ENCODE measurements around the gene FER. TPM values are rescaled to one million over a fixed set of nuclear protein-coding genes. Genes with fewer than 3 reads are reported as not detected.

FER gene
- total and polyA plus RNA-seq, 9 of the 15 experiments (the other 6 are each of a cell fraction or from before 2014, with no cell fraction given) = 6.7 to 18.2 (median 8.9) TPM

DNA sequence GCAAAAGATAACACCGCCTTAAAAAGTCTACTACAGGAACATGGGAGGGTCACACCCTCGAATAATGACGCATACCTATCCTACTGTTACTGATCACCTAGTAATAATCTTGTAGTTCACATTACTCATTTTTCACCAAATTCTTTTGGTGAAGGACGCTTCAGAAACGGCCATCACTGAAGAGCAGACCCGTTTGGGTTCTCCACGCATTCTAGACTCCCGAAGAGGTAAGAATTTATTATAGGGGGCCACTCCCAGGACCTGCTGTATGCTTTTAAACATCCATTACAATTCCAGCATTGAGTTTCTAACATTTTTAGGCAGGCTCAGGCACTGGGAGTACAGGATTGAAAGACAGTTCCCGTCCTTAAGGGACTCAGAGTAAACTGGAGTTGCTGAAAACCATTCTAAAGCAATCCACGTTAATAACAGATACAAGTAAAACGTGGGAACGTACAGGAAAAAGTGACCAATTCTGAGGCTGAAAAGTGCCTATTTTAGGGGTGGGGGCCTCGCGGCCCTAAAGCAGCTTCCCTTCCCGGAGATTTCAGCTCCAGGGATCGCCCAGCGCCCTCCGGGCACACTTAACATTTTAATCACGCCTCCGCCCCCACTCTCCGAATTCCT lies at the start of gene FER (continued):
- TF ChIP-seq PURB (CRISPR knock-in tag; IDR thresholded peaks at IDR 0.05; ENCODE audit: low read depth) = no peak
- no peak for TF ChIP-seq TBL1XR1 (IDR thresholded peaks at IDR 0.05; ENCODE audit: low read length in 2 of 2)
- no peak for TF ChIP-seq SRSF9 (IDR thresholded peaks at IDR 0.05; ENCODE audit: borderline replicate concordance, low read depth, low read length)
- TF ChIP-seq, protein P1, sequence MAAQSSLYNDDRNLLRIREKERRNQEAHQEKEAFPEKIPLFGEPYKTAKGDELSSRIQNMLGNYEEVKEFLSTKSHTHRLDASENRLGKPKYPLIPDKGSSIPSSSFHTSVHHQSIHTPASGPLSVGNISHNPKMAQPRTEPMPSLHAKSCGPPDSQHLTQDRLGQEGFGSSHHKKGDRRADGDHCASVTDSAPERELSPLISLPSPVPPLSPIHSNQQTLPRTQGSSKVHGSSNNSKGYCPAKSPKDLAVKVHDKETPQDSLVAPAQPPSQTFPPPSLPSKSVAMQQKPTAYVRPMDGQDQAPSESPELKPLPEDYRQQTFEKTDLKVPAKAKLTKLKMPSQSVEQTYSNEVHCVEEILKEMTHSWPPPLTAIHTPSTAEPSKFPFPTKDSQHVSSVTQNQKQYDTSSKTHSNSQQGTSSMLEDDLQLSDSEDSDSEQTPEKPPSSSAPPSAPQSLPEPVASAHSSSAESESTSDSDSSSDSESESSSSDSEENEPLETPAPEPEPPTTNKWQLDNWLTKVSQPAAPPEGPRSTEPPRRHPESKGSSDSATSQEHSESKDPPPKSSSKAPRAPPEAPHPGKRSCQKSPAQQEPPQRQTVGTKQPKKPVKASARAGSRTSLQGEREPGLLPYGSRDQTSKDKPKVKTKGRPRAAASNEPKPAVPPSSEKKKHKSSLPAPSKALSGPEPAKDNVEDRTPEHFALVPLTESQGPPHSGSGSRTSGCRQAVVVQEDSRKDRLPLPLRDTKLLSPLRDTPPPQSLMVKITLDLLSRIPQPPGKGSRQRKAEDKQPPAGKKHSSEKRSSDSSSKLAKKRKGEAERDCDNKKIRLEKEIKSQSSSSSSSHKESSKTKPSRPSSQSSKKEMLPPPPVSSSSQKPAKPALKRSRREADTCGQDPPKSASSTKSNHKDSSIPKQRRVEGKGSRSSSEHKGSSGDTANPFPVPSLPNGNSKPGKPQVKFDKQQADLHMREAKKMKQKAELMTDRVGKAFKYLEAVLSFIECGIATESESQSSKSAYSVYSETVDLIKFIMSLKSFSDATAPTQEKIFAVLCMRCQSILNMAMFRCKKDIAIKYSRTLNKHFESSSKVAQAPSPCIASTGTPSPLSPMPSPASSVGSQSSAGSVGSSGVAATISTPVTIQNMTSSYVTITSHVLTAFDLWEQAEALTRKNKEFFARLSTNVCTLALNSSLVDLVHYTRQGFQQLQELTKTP (IDR thresholded peaks at IDR 0.05; ENCODE audit: low read depth in 1 of 2, partially characterized antibody in 2 of 2) = peak in 1 of 2 experiments; percentile 50
- TF ChIP-seq ZKSCAN8 (CRISPR knock-in tag; IDR thresholded peaks at IDR 0.05) = 0 out of 2 replicates have a peak, but pooled peaks have one; percentile 53
- no peak for TF ChIP-seq ZNF133 (CRISPR knock-in tag; IDR thresholded peaks at IDR 0.05)
- peak; percentile 72 for TF ChIP-seq CREM (IDR thresholded peaks at IDR 0.05; ENCODE audit: low read depth)
- TF ChIP-seq JUN (IDR thresholded peaks at IDR 0.05; ENCODE audit: borderline replicate concordance, low read depth, low read length) = peak; percentile 61
- no peak for TF ChIP-seq JUN (CRISPR knock-in tag; IDR thresholded peaks at IDR 0.05; ENCODE audit: borderline replicate concordance)
- TF ChIP-seq POLR2B (IDR thresholded peaks at IDR 0.05; ENCODE audit: low read depth, partially characterized antibody) = peak; percentile 24
- TF ChIP-seq EGR1 (conservative IDR thresholded peaks at IDR 0.05) = peak; percentile 75
- TF ChIP-seq ZNF780A (CRISPR knock-in tag; IDR thresholded peaks at IDR 0.05) = no peak
- TF ChIP-seq EHMT2 (IDR thresholded peaks at IDR 0.05) = peak; percentile 36; the same call in 1 of the 2 replicates
- peak; percentile 69 for TF ChIP-seq POLR2AphosphoS5 (IDR thresholded peaks at IDR 0.05; ENCODE audit: control insufficient read depth, insufficient read depth, low read depth, low read length)
- TF ChIP-seq, protein P2, sequence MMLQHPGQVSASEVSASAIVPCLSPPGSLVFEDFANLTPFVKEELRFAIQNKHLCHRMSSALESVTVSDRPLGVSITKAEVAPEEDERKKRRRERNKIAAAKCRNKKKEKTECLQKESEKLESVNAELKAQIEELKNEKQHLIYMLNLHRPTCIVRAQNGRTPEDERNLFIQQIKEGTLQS (IDR thresholded peaks at IDR 0.05) = peak; percentile 83
- TF ChIP-seq, protein P2 (CRISPR knock-in tag; conservative IDR thresholded peaks at IDR 0.05) = no peak
- TF ChIP-seq CREB1 (IDR thresholded peaks at IDR 0.05) = no peak
- no peak for TF ChIP-seq CREB1 (CRISPR knock-in tag; IDR thresholded peaks at IDR 0.05)
- TF ChIP-seq JUND (IDR thresholded peaks at IDR 0.05; ENCODE audit: borderline replicate concordance, low read depth, low read length) = peak; percentile 81
- peak; percentile 76 for TF ChIP-seq JUND (tag; IDR thresholded peaks at IDR 0.05; ENCODE audit: borderline replicate concordance, low read depth, low read length)
- TF ChIP-seq SOX6 (IDR thresholded peaks at IDR 0.05) = 0 out of 2 replicates have a peak, but pooled peaks have one; percentile 17
- TF ChIP-seq BACH1 (tag; IDR thresholded peaks at IDR 0.05) = 0 out of 2 replicates have a peak, but pooled peaks have one; percentile 30
- peak; percentile 46; the same call in 1 of the 2 replicates for TF ChIP-seq ATF7 (IDR thresholded peaks at IDR 0.05)
- no peak for TF ChIP-seq SNIP1 (IDR thresholded peaks at IDR 0.05; ENCODE audit: low read depth)
- TF ChIP-seq TBP (optimal IDR thresholded peaks at IDR 0.05; ENCODE audit: low read depth, low read length) = peak; percentile 79
- TF ChIP-seq RFX1 (IDR thresholded peaks at IDR 0.05) = 0 out of 2 replicates have a peak, but pooled peaks have one; percentile 10
- TF ChIP-seq KDM1A (IDR thresholded peaks at IDR 0.05) = 0 out of 4 replicates have a peak, but pooled peaks have one; percentile 7 to 27
